ENCODE measurements around the gene VWA2. TPM values are rescaled to one million over a fixed set of nuclear protein-coding genes. Genes with fewer than 3 reads are reported as not detected.

VWA2 gene
- polyA plus RNA-seq, 1 donor (not counting 4 experiments of a cell fraction or from before 2014, with no cell fraction given) = 0.41 TPM

GRCh38 chr10:114327537-114328440, 88.7 kb downstream of the VWA2 start:
- DNase-seq (ENCODE audit: low read depth, low spot score) (no peak), FAIRE-seq (no peak)
- Histone ChIP-seq H3K9me1 (ENCODE audit: control insufficient read depth, extremely low read depth, insufficient read depth, low read length) (peaks cover 4% of the 10 kb centered on the region), H3K27me3 (ENCODE audit: control insufficient read depth, extremely low read depth, insufficient read depth, low read length) (no peaks in the 10 kb centered on the region), H3K9me3 (ENCODE audit: control insufficient read depth, low read depth, low read length) (no peaks in the 10 kb centered on the region), H2AFZ (ENCODE audit: control insufficient read depth, low read length) (no peak overlapping the region), H3K4me3 (ENCODE audit: control insufficient read depth in 2 of 3, extremely low read depth in 1 of 3, insufficient read depth in 2 of 3, low read depth in 1 of 3, low read length in 3 of 3) (no peak overlapping the region), H3K4me1 (ENCODE audit: control insufficient read depth, extremely low read depth, insufficient read depth, low read length) (peaks cover 12% of the 10 kb centered on the region), H3K27ac (ENCODE audit: control insufficient read depth, insufficient read depth, low read length) (no peak overlapping the region), H3K4me2 (ENCODE audit: control insufficient read depth, extremely low read depth, insufficient read depth, low read depth, low read length) (no peak overlapping the region), H4K20me1 (ENCODE audit: control insufficient read depth, extremely low read depth, insufficient read depth, low read length) (no peaks in the 10 kb centered on the region), H3K79me2 (ENCODE audit: control insufficient read depth, insufficient read depth, low read length) (no peaks in the 10 kb centered on the region), H3K9ac (ENCODE audit: control insufficient read depth, extremely low read depth, insufficient read depth, low read length) (no peak overlapping the region), H3K36me3 (ENCODE audit: control insufficient read depth in 2 of 2, extremely low read depth in 1 of 2, insufficient read depth in 2 of 2, low read length in 2 of 2) (peaks cover 19 to 41% of the 10 kb centered on the region in 2 experiments)
- dilution Hi-C loops (cut with MboI; ENCODE audit: extremely low pct_ligation_motif_present, low sequenced_read_pairs) = no loop called here
- no peak for TF ChIP-seq EZH2 (IDR thresholded peaks at IDR 0.05; ENCODE audit: low read length)
- TF ChIP-seq CTCF (optimal IDR thresholded peaks at IDR 0.05 in 1 of 3, IDR thresholded peaks at IDR 0.05 in 1 of 3, conservative IDR thresholded peaks at IDR 0.05 in 1 of 3; ENCODE audit: extremely low read depth in 1 of 3, insufficient read depth in 2 of 3, low read length in 3 of 3) = no peak

GRCh38 chr10:114328441-114328812, 89.4 kb downstream of the VWA2 start:
- H2AFZ ChIP-seq (ENCODE audit: control insufficient read depth, low read length) = no peak overlapping the region
- no peaks in the 10 kb centered on the region for H3K79me2 ChIP-seq (ENCODE audit: control insufficient read depth, insufficient read depth, low read length)
- H3K9ac ChIP-seq (ENCODE audit: control insufficient read depth, extremely low read depth, insufficient read depth, low read length) = no peak overlapping the region
- dilution Hi-C loops (cut with MboI; ENCODE audit: extremely low pct_ligation_motif_present, low sequenced_read_pairs) = no loop called here
- peaks cover 19 to 39% of the 10 kb centered on the region in 2 experiments for H3K36me3 ChIP-seq (ENCODE audit: control insufficient read depth in 2 of 2, extremely low read depth in 1 of 2, insufficient read depth in 2 of 2, low read length in 2 of 2)
- H3K4me2 ChIP-seq (ENCODE audit: control insufficient read depth, extremely low read depth, insufficient read depth, low read depth, low read length) = no peak overlapping the region
- H4K20me1 ChIP-seq (ENCODE audit: control insufficient read depth, extremely low read depth, insufficient read depth, low read length) = no peaks in the 10 kb centered on the region
- no peaks in the 10 kb centered on the region for H3K9me3 ChIP-seq (ENCODE audit: control insufficient read depth, low read depth, low read length)
- no peak overlapping the region for H3K4me3 ChIP-seq (ENCODE audit: control insufficient read depth in 2 of 3, extremely low read depth in 1 of 3, insufficient read depth in 2 of 3, low read depth in 1 of 3, low read length in 3 of 3)
- no peaks in the 10 kb centered on the region for H3K27me3 ChIP-seq (ENCODE audit: control insufficient read depth, extremely low read depth, insufficient read depth, low read length)
- H3K4me1 ChIP-seq (ENCODE audit: control insufficient read depth, extremely low read depth, insufficient read depth, low read length) = peaks cover 15% of the 10 kb centered on the region
- DNase-seq (ENCODE audit: low read depth, low spot score) (no peak), FAIRE-seq (no peak)
- TF ChIP-seq EZH2 (IDR thresholded peaks at IDR 0.05; ENCODE audit: low read length) (no peak), CTCF (optimal IDR thresholded peaks at IDR 0.05 in 1 of 3, IDR thresholded peaks at IDR 0.05 in 1 of 3, conservative IDR thresholded peaks at IDR 0.05 in 1 of 3; ENCODE audit: extremely low read depth in 1 of 3, insufficient read depth in 2 of 3, low read length in 3 of 3) (no peak)
- peaks cover 4% of the 10 kb centered on the region for H3K9me1 ChIP-seq (ENCODE audit: control insufficient read depth, extremely low read depth, insufficient read depth, low read length)
- no peak overlapping the region for H3K27ac ChIP-seq (ENCODE audit: control insufficient read depth, insufficient read depth, low read length)

All from keratinocyte (primary cell).